Lower lobe of right lung (tissue), 2 donors: ENCODE measurements around the gene COL21A1. TPM values are rescaled to one million over a fixed set of nuclear protein-coding genes. Genes with fewer than 3 reads are reported as not detected.

ENCODE experiments used
- ATAC-seq, 2 donors: fragments of 200-7000 bp; cut with Tn5 transposase; one replicate each; pipeline ENCODE4 v1.9.1; 2020 to 2022; ENCODE audit warnings: mild to moderate bottlenecking in 2 of 2, moderate library complexity in 2 of 2
- DNase-seq: peaks from one replicate; pipeline ENCODE4 v3.0.0-alpha.2; 2020
- H3K27ac ChIP-seq: fragments of 200-600 bp; one replicate; pipeline ENCODE4 v1.8.0; 2022
- H3K27me3 ChIP-seq: fragments of 200-600 bp; one replicate; pipeline ENCODE4 v1.8.0; 2022; ENCODE audit warnings: low read depth
- H3K36me3 ChIP-seq: fragments of 200-600 bp; one replicate; pipeline ENCODE4 v1.8.0; 2022; ENCODE audit warnings: mild to moderate bottlenecking
- H3K4me1 ChIP-seq: fragments of 200-600 bp; one replicate; pipeline ENCODE4 v1.8.0; 2022
- H3K4me3 ChIP-seq: fragments of 200-600 bp; one replicate; pipeline ENCODE4 v1.8.0; 2022; ENCODE audit warnings: mild to moderate bottlenecking
- H3K9me3 ChIP-seq: fragments of 200-600 bp; one replicate; pipeline ENCODE4 v1.8.0; 2022
- CTCF ChIP-seq: fragments of 200-600 bp; IDR thresholded peaks from one replicate; pipeline ENCODE4 v1.8.0; 2022; ENCODE audit warnings: antibody characterized with exemption, mild to moderate bottlenecking
- intact Hi-C: fragments of 100-400 bp; cut with DNase I; formaldehyde crosslinking; loops from one replicate; pipeline ENCODE4 v1.11.0; 2022
- total RNA-seq: library from RNA; stranded (reverse); fragmentation: NEBNext Ultra II Directional; extraction: Animal tissue kit (Norgen Biotek cat#: 25700); gene quantifications from one replicate; pipeline ENCODE4 v1.2.1, GENCODE V29; 2021
- donor health status: DM: no; HTN: yes; CAD: no; lungs with severe emphysema.

COL21A1 gene
- total RNA-seq, 1 donor from 2014 or later: 9.4 TPM

- ATAC-seq (no peak), DNase-seq (no peak)
- intact Hi-C loops: no loop called here
- Histone ChIP-seq H3K27me3 (no peaks in the 10 kb centered on the region), H3K4me3 (no peak overlapping the region), H3K4me1 (no peaks in the 10 kb centered on the region), H3K9me3 (no peaks in the 10 kb centered on the region), H3K36me3 (no peaks in the 10 kb centered on the region), H3K27ac (no peak overlapping the region)
- TF ChIP-seq CTCF: no peak
These were observed 208.6 kb downstream of the COL21A1 start for GRCh38 chr6:56038764-56039163.

GRCh38 chr6:56037601-56038000 is 209.8 kb downstream of the COL21A1 start:
- Histone ChIP-seq H3K27ac (no peak overlapping the region), H3K4me1 (no peaks in the 10 kb centered on the region), H3K4me3 (no peak overlapping the region), H3K27me3 (no peaks in the 10 kb centered on the region), H3K36me3 (no peaks in the 10 kb centered on the region), H3K9me3 (no peaks in the 10 kb centered on the region)
- no peak for DNase-seq
- TF ChIP-seq CTCF: no peak
- intact Hi-C loops: no loop called here
- ATAC-seq: no peak

- Histone ChIP-seq H3K4me3 (no peak overlapping the region), H3K36me3 (no peaks in the 10 kb centered on the region), H3K9me3 (no peaks in the 10 kb centered on the region), H3K27me3 (no peaks in the 10 kb centered on the region), H3K27ac (no peak overlapping the region), H3K4me1 (no peaks in the 10 kb centered on the region)
- intact Hi-C loops: no loop called here
- no peak for ATAC-seq
- no peak for DNase-seq
- no peak for TF ChIP-seq CTCF
These were observed 210.3 kb downstream of the COL21A1 start for GRCh38 chr6:56036916-56037600.

- DNase-seq: no peak
- no peak overlapping the region for H3K27ac ChIP-seq
- no peaks in the 10 kb centered on the region for H3K36me3 ChIP-seq
- no peak for ATAC-seq
- H3K4me1 ChIP-seq: no peaks in the 10 kb centered on the region
- no peaks in the 10 kb centered on the region for H3K9me3 ChIP-seq
- no peak overlapping the region for H3K4me3 ChIP-seq
- intact Hi-C loops: no loop called here
- no peak for TF ChIP-seq CTCF
- H3K27me3 ChIP-seq: no peaks in the 10 kb centered on the region
These were observed 214.0 kb downstream of the COL21A1 start for GRCh38 chr6:56033401-56033800.

GRCh38 chr6:56032715-56033260 is 214.6 kb downstream of the COL21A1 start:
- no peaks in the 10 kb centered on the region for H3K4me1 ChIP-seq
- no peaks in the 10 kb centered on the region for H3K9me3 ChIP-seq
- DNase-seq (no peak), ATAC-seq (no peak)
- H3K36me3 ChIP-seq: no peaks in the 10 kb centered on the region
- no peak overlapping the region for H3K4me3 ChIP-seq
- no peak overlapping the region for H3K27ac ChIP-seq
- no peaks in the 10 kb centered on the region for H3K27me3 ChIP-seq
- intact Hi-C loops: no loop called here
- no peak for TF ChIP-seq CTCF
